GM11168 (cell line): ENCODE results near the gene THAP2.
"Not testable (repeated sequence)": the region's sequence is repeated elsewhere in the genome, so short reads cannot be mapped to it uniquely, and the experiment has no call there.

Experiments used
- in situ Hi-C: fragments of 300-500 bp; cut with MboI; formaldehyde crosslinking; loops from one replicate; pipeline ENCODE4 v1.12.0; 2022; ENCODE audit warnings: low sequenced_read_pairs; ENCODE audit not compliant: unreplicated experiment

THAP2 gene

GRCh38 chr12:71661977-71662530, 2.0 kb upstream of the THAP2 start:
- in situ Hi-C loops: no loop called here

DNA sequence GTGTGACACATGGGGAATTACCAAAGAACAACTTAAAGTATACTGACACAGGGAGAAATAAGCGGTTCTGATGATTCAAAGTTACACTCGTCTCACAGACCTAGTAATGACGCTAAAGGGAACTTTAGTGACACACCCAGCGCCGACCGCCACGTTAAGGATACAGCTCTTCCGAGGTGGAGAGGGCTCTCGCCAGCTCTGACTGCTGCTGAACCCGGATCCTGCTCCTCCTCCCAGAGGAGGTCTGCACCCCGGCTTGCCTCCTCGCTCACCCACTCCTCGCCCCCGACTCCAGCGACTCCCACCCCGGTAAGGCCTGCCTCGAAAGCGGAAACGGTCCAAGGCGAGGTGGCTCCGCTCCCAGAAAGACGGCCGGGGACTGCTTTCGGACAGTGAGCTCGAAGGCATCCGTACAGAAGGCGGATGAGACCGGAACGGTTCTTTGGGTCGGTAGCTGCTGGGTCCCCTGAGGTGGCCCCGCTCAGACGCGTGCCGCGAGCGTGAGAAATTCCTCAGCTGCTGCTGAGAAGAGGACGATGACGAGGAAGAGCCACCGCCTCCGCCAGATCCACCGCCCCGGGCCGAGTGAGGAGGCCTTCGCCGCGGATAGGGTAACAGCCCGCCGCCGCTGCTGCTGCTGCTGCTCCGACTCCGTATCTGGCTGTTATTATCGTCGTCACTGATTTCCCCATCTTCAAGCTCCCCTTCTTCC, 1.1 kb upstream of the THAP2 start:
- in situ Hi-C loops: no loop called here

- in situ Hi-C loops: no loop called here
These were observed 449 bp downstream of the THAP2 start for GRCh38 chr12:71664411-71665089.

GRCh38 chr12:71665090-71665463, 976 bp downstream of the THAP2 start:
- in situ Hi-C loops: no loop called here

- in situ Hi-C loops: no loop called here
These were observed 2.2 kb downstream of the THAP2 start for GRCh38 chr12:71666259-71666658.

- in situ Hi-C loops: no loop called here
These were observed 7.2 kb downstream of the THAP2 start for GRCh38 chr12:71671311-71671710.

GRCh38 chr12:71671816-71672215, 7.7 kb downstream of the THAP2 start:
- in situ Hi-C loops: no loop called here

GRCh38 chr12:71682466-71682865, 18.4 kb downstream of the THAP2 start:
- in situ Hi-C loops: no loop called here

DNA sequence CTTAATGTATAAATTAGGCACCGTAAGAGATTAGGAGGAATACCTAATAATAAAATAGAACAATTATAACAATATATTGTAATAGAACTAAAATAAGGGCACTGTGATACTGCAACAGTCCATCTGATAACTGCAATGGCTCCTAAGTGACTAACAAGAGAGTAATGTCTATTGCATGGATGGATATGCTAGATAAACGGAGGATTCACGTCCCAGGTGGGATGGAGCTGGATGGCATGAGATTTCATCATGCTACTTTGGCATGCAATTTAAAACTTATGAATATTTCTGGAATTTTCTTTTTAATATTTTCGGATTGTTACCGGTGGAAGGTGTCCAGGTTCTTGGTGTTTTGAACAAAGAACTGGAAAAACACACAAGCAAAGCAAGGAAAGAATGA, 19.5 kb downstream of the THAP2 start:
- in situ Hi-C loops: no loop called here

DNA sequence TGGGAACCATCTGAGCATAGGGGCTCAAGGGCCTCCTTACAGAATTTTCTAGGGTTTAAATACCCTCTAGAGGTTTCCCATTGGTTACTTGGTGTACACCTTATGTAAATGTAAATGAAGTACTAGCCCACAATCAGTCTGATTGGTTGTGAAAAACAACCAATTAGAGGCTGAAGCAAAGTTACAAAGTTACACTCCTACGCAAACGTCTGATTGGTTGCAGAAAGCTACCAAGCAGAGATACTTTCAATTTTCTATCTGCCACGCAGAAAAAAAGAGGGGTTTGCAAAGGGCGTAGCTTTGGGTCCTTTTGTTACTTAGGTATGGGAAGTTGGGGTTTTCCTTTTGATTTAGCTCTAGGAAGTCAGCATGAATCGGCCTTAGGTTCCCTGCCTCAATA, 20.0 kb downstream of the THAP2 start:
- in situ Hi-C loops: no loop called here

DNA sequence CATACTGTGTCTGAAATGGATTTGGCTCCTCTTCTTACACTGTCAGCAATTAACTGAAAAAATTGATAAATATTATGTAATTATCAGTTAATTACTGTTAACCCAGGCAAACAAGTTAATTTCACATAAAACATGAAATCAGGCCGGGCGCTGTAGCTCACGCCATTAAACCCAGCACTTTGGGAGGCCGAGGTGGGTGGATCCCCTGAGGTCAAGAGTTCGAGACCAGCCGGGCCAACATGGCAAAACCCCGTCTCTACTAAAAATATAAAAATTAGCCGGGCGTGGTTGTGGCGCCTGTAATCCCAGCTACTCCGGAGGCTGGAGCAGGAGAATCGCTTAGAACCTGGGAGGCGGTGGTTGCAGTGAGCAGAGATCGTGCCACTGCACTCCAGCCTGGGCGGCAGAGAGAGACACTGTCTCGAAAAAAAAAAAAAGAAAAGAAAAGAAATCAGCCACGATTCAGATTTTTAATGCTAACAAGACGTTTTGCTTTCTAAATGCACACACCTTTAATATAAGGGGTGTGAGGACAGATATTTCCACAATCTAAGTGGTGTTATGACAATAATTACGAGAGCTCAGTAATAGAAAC, 21.3 kb downstream of the THAP2 start:
- in situ Hi-C loops: no loop called here

DNA sequence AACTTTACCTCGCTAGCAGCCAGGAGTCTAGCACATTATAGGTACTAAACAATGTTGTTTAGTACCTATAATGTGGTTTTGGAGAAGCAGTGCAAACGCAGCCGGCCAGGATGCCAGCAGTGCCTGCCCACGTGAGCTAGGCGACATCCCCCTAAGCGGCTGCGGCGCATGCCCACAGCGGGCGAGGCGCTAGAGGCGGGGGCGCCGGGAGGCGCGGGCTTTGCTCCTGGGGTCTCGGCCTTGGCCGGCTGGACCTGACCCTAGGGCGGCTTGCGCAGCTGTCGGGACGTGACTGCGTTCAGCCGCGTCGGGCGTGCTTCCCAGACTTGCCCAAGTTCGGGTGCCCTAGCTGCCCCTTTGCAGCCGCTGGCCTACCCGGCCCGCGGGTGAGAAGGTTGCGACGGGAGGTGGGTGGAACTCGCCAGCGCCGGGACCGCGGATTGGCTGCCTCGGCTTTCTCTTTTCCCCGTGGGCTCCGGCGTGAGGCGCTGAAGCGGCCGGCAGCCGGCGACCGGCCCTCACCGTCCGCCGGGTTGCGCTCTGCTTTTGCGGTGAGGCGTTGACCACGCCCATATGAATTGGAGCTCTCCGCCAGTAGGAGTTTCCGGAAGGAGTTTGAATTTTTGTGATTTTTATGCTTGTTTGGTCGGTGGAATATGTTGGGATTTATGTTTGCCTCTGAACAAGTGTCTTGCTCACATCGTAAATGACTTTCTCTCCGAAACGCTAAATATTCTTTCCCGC, 22.0 kb downstream of the THAP2 start, which contains the start of gene TMEM19:
TSS of gene TMEM19 (plus strand) at position 169 of the 744 bp plus-strand sequence. CDS start 599 bp downstream, outside the sequence.
- in situ Hi-C loops: no loop called here

DNA sequence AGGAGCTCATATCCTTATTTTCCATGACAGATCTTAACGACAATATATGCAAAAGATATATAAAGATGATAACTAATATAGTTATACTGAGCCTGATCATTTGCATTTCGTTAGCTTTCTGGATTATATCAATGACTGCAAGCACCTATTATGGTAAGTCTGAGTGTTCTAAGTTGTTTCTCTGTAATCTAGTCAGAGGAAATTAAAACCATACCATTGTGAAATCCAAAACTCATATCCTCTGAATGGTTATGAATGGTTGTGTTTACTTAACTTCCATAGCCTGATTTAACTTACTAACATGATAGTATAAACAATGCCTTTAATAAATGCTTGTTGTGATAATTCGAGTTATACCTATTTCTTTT, 22.5 kb downstream of the THAP2 start:
- in situ Hi-C loops: no loop called here

GRCh38 chr12:71687172-71687571, 23.1 kb downstream of the THAP2 start:
- in situ Hi-C loops: not testable (repeated sequence)

- in situ Hi-C loops: no loop called here
These were observed 25.0 kb downstream of the THAP2 start for GRCh38 chr12:71688961-71689570.

- in situ Hi-C loops: no loop called here
These were observed 27.5 kb downstream of the THAP2 start for GRCh38 chr12:71691504-71692129.

DNA sequence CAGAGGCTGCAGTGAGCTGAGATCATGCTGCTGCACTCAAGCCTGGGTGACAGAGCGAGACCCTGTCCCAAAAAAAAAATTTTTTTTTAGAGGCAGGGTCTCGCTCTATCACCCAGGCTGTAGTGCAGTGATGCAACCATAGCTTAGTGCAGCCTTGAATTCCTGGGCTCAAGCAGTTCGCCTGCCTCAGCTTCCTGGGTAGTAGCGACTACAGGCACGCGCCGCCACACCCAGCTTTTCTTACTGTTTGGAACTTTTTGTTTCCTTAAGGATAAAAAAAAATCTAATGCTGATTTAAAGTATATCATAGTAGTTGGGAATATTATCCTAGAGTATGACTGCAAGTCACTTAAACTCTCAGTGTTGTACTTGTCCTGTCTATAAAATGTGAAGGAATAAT, 29.0 kb downstream of the THAP2 start:
- in situ Hi-C loops: no loop called here

DNA sequence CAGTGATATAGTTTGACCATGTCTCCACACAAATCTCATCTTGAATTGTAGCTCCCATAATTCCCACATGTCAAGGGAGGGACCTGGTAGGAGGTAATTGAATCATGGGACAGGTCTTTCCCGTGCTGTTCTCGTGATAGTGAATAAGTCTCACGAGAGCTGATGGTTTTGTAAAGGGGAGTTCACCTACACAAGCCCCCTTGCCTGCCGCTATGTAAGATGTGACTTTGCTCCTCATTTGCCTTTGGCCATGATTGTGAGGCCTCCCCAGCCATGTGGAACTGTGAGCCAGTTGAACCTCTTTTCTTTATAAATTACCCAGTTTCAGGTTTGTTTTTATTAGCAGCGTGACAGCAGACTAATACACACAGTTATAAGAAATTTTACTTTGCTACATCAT, 29.6 kb downstream of the THAP2 start:
- in situ Hi-C loops: not testable (repeated sequence)

DNA sequence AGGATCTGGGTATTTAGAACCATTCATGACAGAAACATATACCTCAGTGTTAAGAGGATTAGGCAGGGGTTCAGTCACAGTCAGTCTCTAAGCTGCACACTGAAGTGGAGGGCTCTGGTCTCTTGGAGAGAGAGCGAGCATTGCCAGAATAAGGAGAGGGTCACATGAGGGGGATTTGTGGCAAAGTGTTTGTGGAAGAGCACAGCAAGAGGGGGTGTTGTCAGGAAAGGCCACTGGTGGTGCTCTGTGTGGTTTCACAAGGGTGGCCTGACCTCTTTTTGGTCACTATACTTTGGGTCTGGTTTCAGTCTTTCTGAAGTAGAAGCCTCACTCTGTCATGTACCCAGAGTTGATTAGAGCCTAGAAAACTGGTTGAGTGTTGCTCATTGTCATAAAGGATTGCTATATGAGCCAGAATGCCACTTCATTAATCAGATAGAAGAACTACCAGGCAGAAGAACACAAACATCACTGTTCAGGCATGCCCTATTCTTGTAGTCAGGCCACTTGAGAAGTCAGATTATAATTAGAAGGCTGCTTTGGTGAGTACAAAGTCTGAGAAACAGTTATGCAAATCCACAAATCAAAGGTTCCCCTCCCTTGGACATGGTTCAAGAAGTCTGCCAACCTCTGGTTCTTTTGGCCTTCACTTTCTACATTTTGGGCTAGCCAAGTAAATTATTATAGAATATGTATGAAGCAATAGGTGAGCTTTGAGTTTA, 30.2 kb downstream of the THAP2 start:
- in situ Hi-C loops: no loop called here
